Astrocyte (in vitro differentiated cells and primary cell): ENCODE measurements around the gene PRMT9. TPM values are rescaled to one million over a fixed set of nuclear protein-coding genes. Genes with fewer than 3 reads are reported as not detected.

Experiments
- DNase-seq: peaks from one replicate; pipeline ENCODE4 v3.0.0-alpha.2; 2010; ENCODE audit warnings: low read depth
- FAIRE-seq: peaks from 2 replicates; lab custom pipeline; 2011; peaks lifted over from hg19 to GRCh38; lab: Jason Lieb, UNC
- H2AFZ ChIP-seq: 2 replicates; pipeline ENCODE4 v1.6.0; 2012; ENCODE audit warnings: low read depth, low read length, inconsistent platforms
- H3K27ac ChIP-seq: 2 replicates; pipeline ENCODE4 v1.5.1; 2011; ENCODE audit warnings: low read depth, low read length, inconsistent platforms
- H3K27me3 ChIP-seq: 2 replicates; pipeline ENCODE4 v1.6.0; 2011; ENCODE audit warnings: low read length, inconsistent platforms; ENCODE audit not compliant: insufficient read depth
- H3K36me3 ChIP-seq: 2 replicates; pipeline ENCODE4 v1.5.1; 2011; ENCODE audit warnings: low read length, inconsistent platforms; ENCODE audit not compliant: insufficient read depth
- H3K4me1 ChIP-seq: 2 replicates; pipeline ENCODE4 v1.5.1; 2011; ENCODE audit warnings: low read length, inconsistent platforms; ENCODE audit not compliant: insufficient read depth
- H3K4me2 ChIP-seq: 2 replicates; pipeline ENCODE4 v1.6.0; 2012; ENCODE audit warnings: low read length, inconsistent platforms
- H3K4me3 ChIP-seq: 2 replicates; pipeline ENCODE4 v1.5.1; 2011; ENCODE audit warnings: low read depth, mild to moderate bottlenecking, low read length, inconsistent platforms; ENCODE audit not compliant: insufficient read depth
- H3K79me2 ChIP-seq: 2 replicates; pipeline ENCODE4 v1.6.0; 2012; ENCODE audit warnings: mild to moderate bottlenecking, low read length, inconsistent platforms; ENCODE audit not compliant: insufficient read depth
- H3K9ac ChIP-seq: 2 replicates; pipeline ENCODE4 v1.6.0; 2012; ENCODE audit warnings: mild to moderate bottlenecking, low read length, inconsistent platforms
- H3K9me3 ChIP-seq: 2 replicates; pipeline ENCODE4 v1.5.1; 2012; ENCODE audit warnings: low read depth, mild to moderate bottlenecking, low read length, inconsistent platforms; ENCODE audit not compliant: insufficient read depth
- H4K20me1 ChIP-seq: 2 replicates; pipeline ENCODE4 v1.6.0; 2012; ENCODE audit warnings: low read length, inconsistent platforms; ENCODE audit not compliant: insufficient read depth
- H3K27ac Mint-ChIP-seq: one replicate; pipeline ENCODE4 v1.8.0; 2021; ENCODE audit warnings: mild to moderate bottlenecking, mixed read lengths; ENCODE audit not compliant: unreplicated experiment
- H3K27me3 Mint-ChIP-seq: one replicate; pipeline ENCODE4 v1.8.0; 2021; ENCODE audit warnings: low read depth, mixed read lengths; ENCODE audit not compliant: unreplicated experiment
- H3K36me3 Mint-ChIP-seq: one replicate; pipeline ENCODE4 v1.8.0; 2021; ENCODE audit warnings: low read depth, mixed read lengths; ENCODE audit not compliant: unreplicated experiment
- H3K4me1 Mint-ChIP-seq: one replicate; pipeline ENCODE4 v1.8.0; 2021; ENCODE audit warnings: low read depth, mixed read lengths; ENCODE audit not compliant: unreplicated experiment
- H3K4me3 Mint-ChIP-seq: one replicate; pipeline ENCODE4 v1.8.0; 2021; ENCODE audit warnings: mild to moderate bottlenecking, moderate library complexity, mixed read lengths; ENCODE audit not compliant: unreplicated experiment
- H3K9me3 Mint-ChIP-seq: one replicate; pipeline ENCODE4 v1.8.0; 2021; ENCODE audit warnings: mild to moderate bottlenecking, mixed read lengths; ENCODE audit not compliant: unreplicated experiment
- EZH2 ChIP-seq: IDR thresholded peaks from 2 replicates; pipeline ENCODE4 v1.6.1; 2012; ENCODE audit warnings: mild to moderate bottlenecking, low read length, inconsistent platforms; ENCODE audit not compliant: insufficient read depth
- total RNA-seq: library from RNA; stranded (reverse); gene quantifications from 2 replicates; pipeline ENCODE4 v1.2.1, GENCODE V29; 2021
- TF ChIP-seq, protein P1 (sequence below): IDR thresholded peaks from 2 replicates; pipeline ENCODE4 v1.5.1; 2011; ENCODE audit warnings: low read depth, mild to moderate bottlenecking, inconsistent platforms, low read length, moderate library complexity; ENCODE audit not compliant: insufficient read depth

Gene PRMT9
- total RNA-seq, 1 donor from 2014 or later: 8.4 TPM

DNA sequence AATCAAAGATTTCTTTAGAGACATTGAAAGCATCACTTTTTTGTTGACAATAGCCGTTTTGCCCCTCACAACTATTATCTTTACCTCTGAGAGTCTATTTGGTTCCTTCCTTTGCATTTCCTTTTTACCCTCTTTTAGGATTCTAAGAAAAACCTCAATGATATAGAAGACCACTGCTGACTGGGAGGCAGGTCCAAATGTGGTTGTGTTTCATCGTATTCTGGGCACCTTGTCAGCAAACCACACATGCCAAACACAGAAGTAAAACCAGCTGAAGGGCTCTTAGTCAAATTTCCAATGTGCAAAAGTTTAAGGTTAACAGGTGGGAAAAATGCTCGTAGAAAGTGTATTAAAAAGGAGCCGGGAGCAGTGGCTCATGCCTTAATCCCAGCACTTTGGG is 5.1 kb upstream of the PRMT9 start:
- H3K27me3 ChIP-seq: no peaks in the 10 kb centered on the region
- no peak for DNase-seq
- no peak overlapping the region for H3K4me3 ChIP-seq
- H3K27me3 Mint-ChIP-seq: no peaks in the 10 kb centered on the region
- H4K20me1 ChIP-seq: no peaks in the 10 kb centered on the region
- no peaks in the 10 kb centered on the region for H3K36me3 Mint-ChIP-seq
- H3K36me3 ChIP-seq: no peaks in the 10 kb centered on the region
- peaks cover under 1% of the 10 kb centered on the region for H3K79me2 ChIP-seq
- H3K9me3 Mint-ChIP-seq: no peaks in the 10 kb centered on the region
- H3K27ac ChIP-seq: no peak overlapping the region
- H3K9me3 ChIP-seq: no peaks in the 10 kb centered on the region
- no peak for FAIRE-seq
- no peak overlapping the region for H3K9ac ChIP-seq
- H2AFZ ChIP-seq: no peak overlapping the region
- no peak for TF ChIP-seq EZH2
- TF ChIP-seq, protein P1, sequence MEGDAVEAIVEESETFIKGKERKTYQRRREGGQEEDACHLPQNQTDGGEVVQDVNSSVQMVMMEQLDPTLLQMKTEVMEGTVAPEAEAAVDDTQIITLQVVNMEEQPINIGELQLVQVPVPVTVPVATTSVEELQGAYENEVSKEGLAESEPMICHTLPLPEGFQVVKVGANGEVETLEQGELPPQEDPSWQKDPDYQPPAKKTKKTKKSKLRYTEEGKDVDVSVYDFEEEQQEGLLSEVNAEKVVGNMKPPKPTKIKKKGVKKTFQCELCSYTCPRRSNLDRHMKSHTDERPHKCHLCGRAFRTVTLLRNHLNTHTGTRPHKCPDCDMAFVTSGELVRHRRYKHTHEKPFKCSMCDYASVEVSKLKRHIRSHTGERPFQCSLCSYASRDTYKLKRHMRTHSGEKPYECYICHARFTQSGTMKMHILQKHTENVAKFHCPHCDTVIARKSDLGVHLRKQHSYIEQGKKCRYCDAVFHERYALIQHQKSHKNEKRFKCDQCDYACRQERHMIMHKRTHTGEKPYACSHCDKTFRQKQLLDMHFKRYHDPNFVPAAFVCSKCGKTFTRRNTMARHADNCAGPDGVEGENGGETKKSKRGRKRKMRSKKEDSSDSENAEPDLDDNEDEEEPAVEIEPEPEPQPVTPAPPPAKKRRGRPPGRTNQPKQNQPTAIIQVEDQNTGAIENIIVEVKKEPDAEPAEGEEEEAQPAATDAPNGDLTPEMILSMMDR: no peak
- H3K4me1 ChIP-seq: peaks cover 5% of the 10 kb centered on the region
- peaks cover 2% of the 10 kb centered on the region for H3K4me1 Mint-ChIP-seq
- no peak overlapping the region for H3K4me3 Mint-ChIP-seq
- no peak overlapping the region for H3K27ac Mint-ChIP-seq
- no peak overlapping the region for H3K4me2 ChIP-seq

DNA sequence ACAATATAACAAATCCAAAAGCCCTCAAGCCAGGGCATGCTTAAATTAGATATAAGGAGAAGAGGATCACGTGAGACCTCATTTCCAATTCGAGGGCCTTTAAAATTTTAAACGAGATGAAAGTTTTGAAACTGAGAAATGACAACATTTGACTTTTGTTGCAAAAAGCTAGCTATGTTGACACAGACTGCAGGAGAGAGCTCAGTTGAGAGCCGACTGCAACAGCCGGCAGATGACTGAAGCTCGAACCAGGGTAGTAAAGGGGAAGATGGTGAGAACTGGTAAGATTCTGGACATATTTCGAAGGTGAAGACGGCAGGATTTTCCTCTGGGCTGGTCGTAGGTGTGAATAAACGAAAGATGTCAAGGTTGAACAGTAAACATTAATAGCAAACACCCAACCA is 773 bp downstream of the PRMT9 start:
- peak overlapping the region; percentile 94 for H3K4me2 ChIP-seq
- FAIRE-seq (no peak), DNase-seq (no peak)
- peaks cover 53% of the 10 kb centered on the region for H3K79me2 ChIP-seq
- peaks cover 5% of the 10 kb centered on the region for H3K4me1 ChIP-seq
- peak overlapping the region; percentile 89 for H3K4me3 ChIP-seq
- H2AFZ ChIP-seq: peak overlapping the region; percentile 84
- Mint-ChIP-seq H3K27ac (peak overlapping the region; percentile 63), H3K9me3 (no peaks in the 10 kb centered on the region), H3K36me3 (peaks cover 4% of the 10 kb centered on the region), H3K4me3 (peak overlapping the region; percentile 91), H3K27me3 (no peaks in the 10 kb centered on the region), H3K4me1 (peaks cover 4% of the 10 kb centered on the region)
- H3K9ac ChIP-seq: peak overlapping the region; percentile 96
- no peaks in the 10 kb centered on the region for H3K9me3 ChIP-seq
- H3K27me3 ChIP-seq: no peaks in the 10 kb centered on the region
- H4K20me1 ChIP-seq: peaks cover 8% of the 10 kb centered on the region
- peak overlapping the region; percentile 93 for H3K27ac ChIP-seq
- no peak for TF ChIP-seq EZH2
- TF ChIP-seq, protein P1: no peak
- no peaks in the 10 kb centered on the region for H3K36me3 ChIP-seq

DNA sequence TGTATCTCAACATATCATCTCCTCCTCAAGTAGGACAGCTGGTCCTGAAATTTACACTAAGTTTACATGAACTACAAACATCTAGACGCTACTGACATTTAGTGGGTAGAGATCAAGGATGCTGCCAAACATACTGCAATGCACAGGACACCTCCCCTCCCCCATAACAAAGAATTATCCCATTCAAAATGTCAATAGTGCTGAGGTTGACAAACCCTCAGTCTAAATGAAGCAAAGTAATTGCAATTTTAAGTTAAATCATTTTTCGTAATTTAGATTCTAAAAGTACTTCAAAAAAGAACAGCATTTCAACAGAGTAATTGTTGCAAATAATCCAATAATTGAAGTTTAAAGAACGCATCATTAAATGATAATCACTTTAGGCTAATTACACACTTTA is 1.2 kb downstream of the PRMT9 start:
- Mint-ChIP-seq H3K4me1 (peaks cover 4% of the 10 kb centered on the region), H3K27me3 (no peaks in the 10 kb centered on the region), H3K36me3 (peaks cover 4% of the 10 kb centered on the region), H3K4me3 (peak overlapping the region; percentile 91), H3K9me3 (no peaks in the 10 kb centered on the region), H3K27ac (no peak overlapping the region)
- Histone ChIP-seq H4K20me1 (peaks cover 8% of the 10 kb centered on the region), H3K9me3 (no peaks in the 10 kb centered on the region), H3K9ac (peak overlapping the region; percentile 96), H2AFZ (no peak overlapping the region), H3K27ac (peak overlapping the region; percentile 93), H3K36me3 (no peaks in the 10 kb centered on the region), H3K4me2 (peak overlapping the region; percentile 94), H3K4me3 (peak overlapping the region; percentile 89), H3K4me1 (peaks cover 5% of the 10 kb centered on the region), H3K27me3 (no peaks in the 10 kb centered on the region), H3K79me2 (peaks cover 53% of the 10 kb centered on the region)
- DNase-seq (no peak), FAIRE-seq (no peak)
- TF ChIP-seq, protein P1: no peak
- no peak for TF ChIP-seq EZH2
